ENCODE measurements around the gene SAPCD1. TPM values are rescaled to one million over a fixed set of nuclear protein-coding genes. Genes with fewer than 3 reads are reported as not detected.

Gene SAPCD1
- total RNA-seq, 1 experiment from 2014 or later: 13.0 TPM

DNA sequence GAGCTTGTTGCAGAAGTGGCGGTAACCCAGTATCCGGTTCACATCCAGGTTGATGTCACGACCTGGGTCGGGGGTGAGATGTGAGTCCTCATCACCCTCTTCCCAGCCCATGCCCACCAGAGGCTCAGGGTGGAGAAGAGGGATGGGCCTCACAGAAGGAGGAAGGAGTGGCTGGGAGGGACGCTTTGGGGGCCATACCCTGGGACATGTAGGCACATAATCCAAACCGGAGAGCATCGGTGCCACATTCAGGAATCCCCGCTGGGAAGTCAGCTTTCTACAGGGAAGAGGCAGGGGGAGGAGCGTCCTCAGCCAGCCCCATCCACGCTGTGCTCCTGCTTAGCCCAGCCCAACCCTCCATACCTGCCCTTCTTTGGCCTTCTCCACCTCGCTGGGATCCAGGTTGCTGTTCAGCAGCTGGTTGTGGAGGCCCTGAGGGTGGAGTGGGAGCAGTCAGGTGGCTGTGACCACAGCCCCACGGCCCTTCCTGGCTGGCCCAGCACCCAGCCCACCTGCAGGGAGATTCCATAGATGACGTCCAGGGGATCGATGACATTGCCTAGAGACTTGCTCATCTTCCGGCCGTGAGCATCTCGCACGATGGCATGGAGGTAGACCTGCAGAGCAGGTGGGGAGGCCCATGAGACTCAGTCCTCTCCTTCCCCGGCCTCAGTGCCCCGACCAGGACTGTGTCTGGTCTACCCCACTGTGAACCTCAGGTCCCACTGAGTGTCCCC lies 18.2 kb downstream of the SAPCD1 start:
- no TSS peak for BruUV-seq (replicated peaks)
- no peak for DNase-seq
- Mint-ChIP-seq H3K27me3 (ENCODE audit: insufficient read depth, unreplicated experiment) (no peaks in the 10 kb centered on the region), H3K27ac (ENCODE audit: unreplicated experiment) (no peak overlapping the region), H3K36me3 (ENCODE audit: insufficient read depth, unreplicated experiment) (peaks cover 62% of the 10 kb centered on the region), H3K9me3 (ENCODE audit: unreplicated experiment) (no peaks in the 10 kb centered on the region), H3K4me1 (ENCODE audit: low read depth, unreplicated experiment) (peaks cover 5% of the 10 kb centered on the region), H3K4me3 (ENCODE audit: unreplicated experiment) (no peak overlapping the region)
- no peaks in the 10 kb centered on the region for H3K36me3 ChIP-seq (ENCODE audit: control insufficient read depth, insufficient read depth, low read length)
- TF ChIP-seq, protein P1, sequence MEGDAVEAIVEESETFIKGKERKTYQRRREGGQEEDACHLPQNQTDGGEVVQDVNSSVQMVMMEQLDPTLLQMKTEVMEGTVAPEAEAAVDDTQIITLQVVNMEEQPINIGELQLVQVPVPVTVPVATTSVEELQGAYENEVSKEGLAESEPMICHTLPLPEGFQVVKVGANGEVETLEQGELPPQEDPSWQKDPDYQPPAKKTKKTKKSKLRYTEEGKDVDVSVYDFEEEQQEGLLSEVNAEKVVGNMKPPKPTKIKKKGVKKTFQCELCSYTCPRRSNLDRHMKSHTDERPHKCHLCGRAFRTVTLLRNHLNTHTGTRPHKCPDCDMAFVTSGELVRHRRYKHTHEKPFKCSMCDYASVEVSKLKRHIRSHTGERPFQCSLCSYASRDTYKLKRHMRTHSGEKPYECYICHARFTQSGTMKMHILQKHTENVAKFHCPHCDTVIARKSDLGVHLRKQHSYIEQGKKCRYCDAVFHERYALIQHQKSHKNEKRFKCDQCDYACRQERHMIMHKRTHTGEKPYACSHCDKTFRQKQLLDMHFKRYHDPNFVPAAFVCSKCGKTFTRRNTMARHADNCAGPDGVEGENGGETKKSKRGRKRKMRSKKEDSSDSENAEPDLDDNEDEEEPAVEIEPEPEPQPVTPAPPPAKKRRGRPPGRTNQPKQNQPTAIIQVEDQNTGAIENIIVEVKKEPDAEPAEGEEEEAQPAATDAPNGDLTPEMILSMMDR (IDR thresholded peaks at IDR 0.05; ENCODE audit: insufficient read depth in 1 of 2, low read depth in 1 of 2, low read length in 1 of 2, severe bottlenecking in 1 of 2, unreplicated experiment in 1 of 2): no peak
- H3K27me3 ChIP-seq (replicated peaks; ENCODE audit: control insufficient read depth, insufficient read depth, low read length): no peaks in the 10 kb centered on the region
- H3K4me3 ChIP-seq (ENCODE audit: low read depth, low read length): no peak overlapping the region
- ChIA-PET CTCF (no interaction called here), POLR2A (no interaction called here)
- H3K4me1 ChIP-seq: peaks cover 16% of the 10 kb centered on the region
- intact Hi-C loops (cut with micrococcal nuclease; ENCODE audit: unreplicated experiment): no loop called here
- H3K9me3 ChIP-seq: no peaks in the 10 kb centered on the region

DNA sequence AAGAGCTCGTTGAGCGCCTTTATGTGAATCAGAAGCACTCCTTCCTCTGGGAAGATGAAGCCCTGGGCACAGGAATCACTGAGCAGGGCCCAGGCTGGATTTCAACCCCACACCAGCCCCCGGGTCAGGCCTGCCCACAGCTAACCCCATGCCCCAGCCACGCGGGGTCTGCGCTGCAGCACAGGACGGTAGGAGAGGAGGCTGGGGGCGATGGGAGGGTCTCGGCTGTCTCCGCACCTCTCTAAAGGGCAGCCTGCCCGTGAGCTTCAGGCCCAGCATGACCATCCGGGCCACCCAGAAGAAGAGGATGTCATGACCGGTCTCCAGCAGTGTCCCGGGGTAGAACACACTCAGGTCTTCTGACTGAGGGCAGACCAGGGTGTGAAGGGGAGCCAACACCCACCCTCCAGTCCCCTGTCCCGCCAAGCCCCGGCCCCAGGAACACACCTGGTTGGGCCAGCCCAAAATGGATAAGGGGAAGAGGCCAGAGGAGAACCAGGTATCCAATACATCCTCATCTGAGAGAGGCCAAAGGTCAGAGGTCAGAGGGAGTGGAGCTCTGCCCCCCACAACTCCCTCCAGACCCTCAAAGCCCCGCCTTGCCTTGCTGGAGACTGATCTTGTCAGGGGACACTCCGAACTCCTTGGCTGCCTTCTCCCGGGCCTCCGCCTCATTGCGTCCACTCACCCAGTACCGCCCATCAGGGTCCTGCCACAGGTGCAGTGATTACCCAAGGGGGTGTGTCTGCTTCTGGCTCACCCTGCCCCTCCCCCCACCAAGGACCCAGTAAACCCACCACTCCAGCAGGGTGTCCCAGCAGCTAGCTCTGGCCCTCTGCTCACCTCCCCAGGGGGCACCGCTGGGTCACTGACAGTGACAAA lies 19.0 kb downstream of the SAPCD1 start:
- H3K27ac Mint-ChIP-seq (ENCODE audit: unreplicated experiment): no peak overlapping the region
- ChIA-PET POLR2A (interaction anchor here (0.6 kb wide), 1 partner anchor 158 kb away, joined by 4 read pairs; no protein-coding TSS in a partner anchor), CTCF (no interaction called here)
- intact Hi-C loops (cut with micrococcal nuclease; ENCODE audit: unreplicated experiment): no loop called here
- Histone ChIP-seq H3K36me3 (ENCODE audit: control insufficient read depth, insufficient read depth, low read length) (no peaks in the 10 kb centered on the region), H3K4me1 (peaks cover 13% of the 10 kb centered on the region), H3K27me3 (replicated peaks; ENCODE audit: control insufficient read depth, insufficient read depth, low read length) (no peaks in the 10 kb centered on the region), H3K4me3 (ENCODE audit: low read depth, low read length) (no peak overlapping the region), H3K9me3 (no peaks in the 10 kb centered on the region)
- peaks cover 1% of the 10 kb centered on the region for H3K4me1 Mint-ChIP-seq (ENCODE audit: low read depth, unreplicated experiment)
- TF ChIP-seq, protein P1 (IDR thresholded peaks at IDR 0.05; ENCODE audit: insufficient read depth in 1 of 2, low read depth in 1 of 2, low read length in 1 of 2, severe bottlenecking in 1 of 2, unreplicated experiment in 1 of 2): no peak
- no peaks in the 10 kb centered on the region for H3K27me3 Mint-ChIP-seq (ENCODE audit: insufficient read depth, unreplicated experiment)
- DNase-seq: no peak
- no TSS peak for BruUV-seq (replicated peaks)
- no peak overlapping the region for H3K4me3 Mint-ChIP-seq (ENCODE audit: unreplicated experiment)
- no peaks in the 10 kb centered on the region for H3K9me3 Mint-ChIP-seq (ENCODE audit: unreplicated experiment)
- peaks cover 56% of the 10 kb centered on the region for H3K36me3 Mint-ChIP-seq (ENCODE audit: insufficient read depth, unreplicated experiment)

DNA sequence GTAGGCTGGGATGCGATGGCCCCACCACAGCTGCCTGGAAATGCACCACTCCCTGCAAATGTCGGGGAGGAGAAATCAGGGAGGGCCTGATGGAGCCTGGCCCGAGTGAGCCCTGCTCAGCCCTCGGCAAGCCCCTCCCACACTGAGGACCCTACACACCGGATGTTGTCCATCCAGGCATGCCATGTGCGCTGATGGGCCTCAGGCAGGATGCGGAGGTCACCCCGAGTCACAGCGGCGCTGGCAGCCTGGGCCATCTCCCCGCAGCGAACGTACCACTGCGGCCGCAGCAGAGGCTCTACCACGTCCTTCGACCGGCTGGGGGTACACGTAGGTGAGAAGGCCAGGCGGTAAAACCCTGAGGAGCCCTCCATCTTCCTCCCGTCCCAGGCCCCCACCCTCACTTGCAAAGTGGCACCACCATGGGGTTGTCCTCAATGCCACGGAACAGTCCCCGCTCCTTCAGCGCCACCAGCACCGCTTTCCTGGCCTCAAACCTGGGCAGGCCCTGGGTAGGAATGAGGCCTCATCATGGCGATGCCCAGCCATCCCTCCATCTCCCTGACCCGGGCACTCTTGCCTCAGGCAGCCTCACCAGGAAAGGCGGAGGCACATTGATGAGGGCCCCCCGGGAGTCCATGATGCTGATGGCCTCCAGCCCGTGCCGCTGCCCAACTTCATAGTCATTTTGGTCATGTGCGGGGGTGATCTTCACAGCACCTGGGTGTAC lies 19.8 kb downstream of the SAPCD1 start:
- Mint-ChIP-seq H3K36me3 (ENCODE audit: insufficient read depth, unreplicated experiment) (peaks cover 60% of the 10 kb centered on the region), H3K9me3 (ENCODE audit: unreplicated experiment) (no peaks in the 10 kb centered on the region), H3K27ac (ENCODE audit: unreplicated experiment) (no peak overlapping the region), H3K4me3 (ENCODE audit: unreplicated experiment) (no peak overlapping the region), H3K4me1 (ENCODE audit: low read depth, unreplicated experiment) (no peaks in the 10 kb centered on the region), H3K27me3 (ENCODE audit: insufficient read depth, unreplicated experiment) (no peaks in the 10 kb centered on the region)
- H3K9me3 ChIP-seq: no peaks in the 10 kb centered on the region
- peaks cover 5% of the 10 kb centered on the region for H3K4me1 ChIP-seq
- no peak overlapping the region for H3K4me3 ChIP-seq (ENCODE audit: low read depth, low read length)
- intact Hi-C loops (cut with micrococcal nuclease; ENCODE audit: unreplicated experiment): no loop called here
- ChIA-PET CTCF (no interaction called here), POLR2A (no interaction called here)
- DNase-seq: no peak
- TF ChIP-seq, protein P1 (IDR thresholded peaks at IDR 0.05; ENCODE audit: insufficient read depth in 1 of 2, low read depth in 1 of 2, low read length in 1 of 2, severe bottlenecking in 1 of 2, unreplicated experiment in 1 of 2): no peak
- no peaks in the 10 kb centered on the region for H3K27me3 ChIP-seq (replicated peaks; ENCODE audit: control insufficient read depth, insufficient read depth, low read length)
- no peaks in the 10 kb centered on the region for H3K36me3 ChIP-seq (ENCODE audit: control insufficient read depth, insufficient read depth, low read length)
- TSS peak; percentile 23 for BruUV-seq (replicated peaks)
